Measurements from ENCODE around the gene IL17B. TPM values are rescaled to one million over a fixed set of nuclear protein-coding genes. Genes with fewer than 3 reads are reported as not detected.
"Not testable (repeated sequence)": the region's sequence is repeated elsewhere in the genome, so short reads cannot be mapped to it uniquely, and the experiment has no call there.

IL17B gene
- total and polyA plus RNA-seq, 2 donors, result 0.24 to 1.2 TPM

- no peaks in the 10 kb centered on the region for H3K4me1 ChIP-seq (ENCODE audit: control insufficient read depth in 2 of 2, insufficient read depth in 2 of 2, low read length in 2 of 2)
- H3K9me3 ChIP-seq (ENCODE audit: control insufficient read depth in 2 of 2, insufficient read depth in 1 of 2, low read length in 1 of 2), result no peaks in the 10 kb centered on the region
- no peaks in the 10 kb centered on the region for H3K36me3 ChIP-seq (ENCODE audit: control insufficient read depth in 2 of 2, insufficient read depth in 2 of 2, low read length in 1 of 2)
- WGBS, result 90% methylated on average over 17 of the region's 17 CpGs
- H3K27ac ChIP-seq (ENCODE audit: low read depth in 1 of 2, low read length in 1 of 2), result no peak overlapping the region
- no peaks in the 10 kb centered on the region for H3K27me3 ChIP-seq (ENCODE audit: control insufficient read depth in 2 of 2, insufficient read depth in 1 of 2, low read length in 1 of 2)
- no peak overlapping the region for H3K4me3 ChIP-seq (ENCODE audit: low read length in 2 of 2)
- DNase-seq (ENCODE audit: low read depth in 6 of 9, low spot score in 9 of 9), result no peak
Observed at GRCh38 chr5:149404746-149405549, 25.9 kb upstream of the IL17B start.

GRCh38 chr5:149403923-149404745 lies 25.0 kb upstream of the IL17B start:
- no peaks in the 10 kb centered on the region for H3K4me1 ChIP-seq (ENCODE audit: control insufficient read depth in 2 of 2, insufficient read depth in 2 of 2, low read length in 2 of 2)
- WGBS, result 93% methylated on average over 15 of the region's 15 CpGs
- no peak overlapping the region for H3K4me3 ChIP-seq (ENCODE audit: low read length in 2 of 2)
- no peaks in the 10 kb centered on the region for H3K36me3 ChIP-seq (ENCODE audit: control insufficient read depth in 2 of 2, insufficient read depth in 2 of 2, low read length in 1 of 2)
- no peaks in the 10 kb centered on the region for H3K9me3 ChIP-seq (ENCODE audit: control insufficient read depth in 2 of 2, insufficient read depth in 1 of 2, low read length in 1 of 2)
- no peak overlapping the region for H3K27ac ChIP-seq (ENCODE audit: low read depth in 1 of 2, low read length in 1 of 2)
- H3K27me3 ChIP-seq (ENCODE audit: control insufficient read depth in 2 of 2, insufficient read depth in 1 of 2, low read length in 1 of 2), result no peaks in the 10 kb centered on the region
- no peak for DNase-seq (ENCODE audit: low read depth in 6 of 9, low spot score in 9 of 9)

DNA sequence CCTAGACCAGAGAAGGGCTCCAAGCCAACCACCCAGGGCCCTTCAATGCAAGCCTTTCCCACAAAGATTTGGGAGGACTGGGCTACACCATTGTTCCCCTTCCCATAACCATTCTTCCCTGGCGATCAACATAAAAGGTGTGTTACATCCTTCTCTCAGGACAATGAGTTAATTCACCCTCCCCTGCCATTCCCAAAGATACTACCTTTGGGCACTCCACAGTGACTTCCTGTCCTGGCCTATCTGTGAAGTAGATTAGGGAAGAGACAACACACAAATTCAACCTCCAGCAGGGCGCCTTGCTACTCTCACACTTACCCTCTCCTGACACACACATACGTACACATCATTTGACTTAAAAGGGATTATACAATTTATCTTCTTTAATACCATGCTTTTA lies 23.2 kb upstream of the IL17B start:
- H3K27ac ChIP-seq (ENCODE audit: low read depth in 1 of 2, low read length in 1 of 2), result no peak overlapping the region
- no peaks in the 10 kb centered on the region for H3K4me1 ChIP-seq (ENCODE audit: control insufficient read depth in 2 of 2, insufficient read depth in 2 of 2, low read length in 2 of 2)
- 98% methylated on average over 3 of the region's 3 CpGs for WGBS

GRCh38 chr5:149401051-149401450 lies 22.0 kb upstream of the IL17B start:
- Histone ChIP-seq H3K9me3 (ENCODE audit: control insufficient read depth in 2 of 2, insufficient read depth in 1 of 2, low read length in 1 of 2) (no peaks in the 10 kb centered on the region), H3K27me3 (ENCODE audit: control insufficient read depth in 2 of 2, insufficient read depth in 1 of 2, low read length in 1 of 2) (no peaks in the 10 kb centered on the region), H3K27ac (ENCODE audit: low read depth in 1 of 2, low read length in 1 of 2) (no peak overlapping the region), H3K36me3 (ENCODE audit: control insufficient read depth in 2 of 2, insufficient read depth in 2 of 2, low read length in 1 of 2) (no peaks in the 10 kb centered on the region), H3K4me3 (ENCODE audit: low read length in 2 of 2) (no peak overlapping the region), H3K4me1 (ENCODE audit: control insufficient read depth in 2 of 2, insufficient read depth in 2 of 2, low read length in 2 of 2) (no peaks in the 10 kb centered on the region)
- no peak for DNase-seq (ENCODE audit: low read depth in 6 of 9, low spot score in 9 of 9)
- 97% methylated on average over 2 of the region's 2 CpGs for WGBS

More for the DNA sequence above, 23.2 kb upstream of the IL17B start:
- Histone ChIP-seq H3K36me3 (ENCODE audit: control insufficient read depth in 2 of 2, insufficient read depth in 2 of 2, low read length in 1 of 2) (no peaks in the 10 kb centered on the region), H3K27me3 (ENCODE audit: control insufficient read depth in 2 of 2, insufficient read depth in 1 of 2, low read length in 1 of 2) (no peaks in the 10 kb centered on the region), H3K4me3 (ENCODE audit: low read length in 2 of 2) (no peak overlapping the region), H3K9me3 (ENCODE audit: control insufficient read depth in 2 of 2, insufficient read depth in 1 of 2, low read length in 1 of 2) (no peaks in the 10 kb centered on the region)
- DNase-seq (ENCODE audit: low read depth in 6 of 9, low spot score in 9 of 9), result no peak

GRCh38 chr5:149400304-149400703 lies 21.2 kb upstream of the IL17B start:
- H3K4me1 ChIP-seq (ENCODE audit: control insufficient read depth in 2 of 2, insufficient read depth in 2 of 2, low read length in 2 of 2), result no peaks in the 10 kb centered on the region
- H3K9me3 ChIP-seq (ENCODE audit: control insufficient read depth in 2 of 2, insufficient read depth in 1 of 2, low read length in 1 of 2), result no peaks in the 10 kb centered on the region
- H3K36me3 ChIP-seq (ENCODE audit: control insufficient read depth in 2 of 2, insufficient read depth in 2 of 2, low read length in 1 of 2), result no peaks in the 10 kb centered on the region
- no peak for DNase-seq (ENCODE audit: low read depth in 6 of 9, low spot score in 9 of 9)
- H3K4me3 ChIP-seq (ENCODE audit: low read length in 2 of 2), result no peak overlapping the region
- no peaks in the 10 kb centered on the region for H3K27me3 ChIP-seq (ENCODE audit: control insufficient read depth in 2 of 2, insufficient read depth in 1 of 2, low read length in 1 of 2)
- H3K27ac ChIP-seq (ENCODE audit: low read depth in 1 of 2, low read length in 1 of 2), result no peak overlapping the region
- WGBS, result 94% methylated on average over 6 of the region's 6 CpGs

DNA sequence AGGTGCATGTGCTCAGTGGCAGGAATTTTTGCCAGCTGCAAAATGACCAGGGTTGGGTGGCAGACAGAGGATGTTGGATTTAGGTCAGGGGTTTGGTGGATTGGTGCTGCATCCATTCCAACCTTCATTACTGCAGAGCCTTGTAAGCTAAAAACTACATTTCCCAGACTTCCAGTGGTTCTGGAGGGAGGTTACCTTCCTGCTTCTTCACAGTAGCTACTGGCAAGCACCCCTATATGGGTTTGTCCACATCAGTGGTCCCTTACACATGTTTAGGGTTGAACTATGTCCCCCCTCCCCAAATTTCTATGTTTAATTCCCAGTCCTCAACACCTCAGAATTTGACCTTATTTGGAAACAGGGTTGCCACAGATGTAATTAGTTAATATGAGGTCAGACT lies 20.7 kb upstream of the IL17B start:
- no peak for DNase-seq (ENCODE audit: low read depth in 6 of 9, low spot score in 9 of 9)

GRCh38 chr5:149398747-149399266 lies 19.7 kb upstream of the IL17B start:
- H3K4me3 ChIP-seq (ENCODE audit: low read length in 2 of 2); DNase-seq (ENCODE audit: low read depth in 6 of 9, low spot score in 9 of 9); H3K4me1 ChIP-seq (ENCODE audit: control insufficient read depth in 2 of 2, insufficient read depth in 2 of 2, low read length in 2 of 2); H3K9me3 ChIP-seq (ENCODE audit: control insufficient read depth in 2 of 2, insufficient read depth in 1 of 2, low read length in 1 of 2); H3K27me3 ChIP-seq (ENCODE audit: control insufficient read depth in 2 of 2, insufficient read depth in 1 of 2, low read length in 1 of 2); H3K36me3 ChIP-seq (ENCODE audit: control insufficient read depth in 2 of 2, insufficient read depth in 2 of 2, low read length in 1 of 2); H3K27ac ChIP-seq (ENCODE audit: low read depth in 1 of 2, low read length in 1 of 2): not testable (repeated sequence)
- WGBS, result 92% methylated on average over 7 of the region's 7 CpGs

More for the DNA sequence above, 20.7 kb upstream of the IL17B start:
- no peaks in the 10 kb centered on the region for H3K4me1 ChIP-seq (ENCODE audit: control insufficient read depth in 2 of 2, insufficient read depth in 2 of 2, low read length in 2 of 2)
- H3K27ac ChIP-seq (ENCODE audit: low read depth in 1 of 2, low read length in 1 of 2), result no peak overlapping the region
- H3K4me3 ChIP-seq (ENCODE audit: low read length in 2 of 2), result no peak overlapping the region
- no peaks in the 10 kb centered on the region for H3K27me3 ChIP-seq (ENCODE audit: control insufficient read depth in 2 of 2, insufficient read depth in 1 of 2, low read length in 1 of 2)
- no peaks in the 10 kb centered on the region for H3K36me3 ChIP-seq (ENCODE audit: control insufficient read depth in 2 of 2, insufficient read depth in 2 of 2, low read length in 1 of 2)
- H3K9me3 ChIP-seq (ENCODE audit: control insufficient read depth in 2 of 2, insufficient read depth in 1 of 2, low read length in 1 of 2), result no peaks in the 10 kb centered on the region

- Histone ChIP-seq H3K9me3 (ENCODE audit: control insufficient read depth in 2 of 2, insufficient read depth in 1 of 2, low read length in 1 of 2) (no peaks in the 10 kb centered on the region), H3K27ac (ENCODE audit: low read depth in 1 of 2, low read length in 1 of 2) (no peak overlapping the region), H3K36me3 (ENCODE audit: control insufficient read depth in 2 of 2, insufficient read depth in 2 of 2, low read length in 1 of 2) (no peaks in the 10 kb centered on the region), H3K4me1 (ENCODE audit: control insufficient read depth in 2 of 2, insufficient read depth in 2 of 2, low read length in 2 of 2) (no peaks in the 10 kb centered on the region), H3K27me3 (ENCODE audit: control insufficient read depth in 2 of 2, insufficient read depth in 1 of 2, low read length in 1 of 2) (no peaks in the 10 kb centered on the region), H3K4me3 (ENCODE audit: low read length in 2 of 2) (no peak overlapping the region)
- WGBS, result 97% methylated on average over 6 of the region's 6 CpGs
- no peak for DNase-seq (ENCODE audit: low read depth in 6 of 9, low spot score in 9 of 9)
Observed at GRCh38 chr5:149397530-149397929, 18.4 kb upstream of the IL17B start.

- H3K27ac ChIP-seq (ENCODE audit: low read depth in 1 of 2, low read length in 1 of 2); H3K27me3 ChIP-seq (ENCODE audit: control insufficient read depth in 2 of 2, insufficient read depth in 1 of 2, low read length in 1 of 2); H3K36me3 ChIP-seq (ENCODE audit: control insufficient read depth in 2 of 2, insufficient read depth in 2 of 2, low read length in 1 of 2); H3K4me3 ChIP-seq (ENCODE audit: low read length in 2 of 2); H3K4me1 ChIP-seq (ENCODE audit: control insufficient read depth in 2 of 2, insufficient read depth in 2 of 2, low read length in 2 of 2); DNase-seq (ENCODE audit: low read depth in 6 of 9, low spot score in 9 of 9); H3K9me3 ChIP-seq (ENCODE audit: control insufficient read depth in 2 of 2, insufficient read depth in 1 of 2, low read length in 1 of 2): not testable (repeated sequence)
Observed at GRCh38 chr5:149394996-149395395, 15.9 kb upstream of the IL17B start.
